DND-41 (cell line): ENCODE data around the gene SH3TC2.

Experiments
- ATAC-seq: fragments of 200-7000 bp; cut with Tn5 transposase; 3 replicates; pipeline ENCODE4 v1.9.1; 2021; ENCODE audit warnings: low read depth; ENCODE audit not compliant: insufficient read depth
- DNase-seq: peaks from one replicate; pipeline ENCODE4 v3.0.0-alpha.2; 2020
- H2AFZ ChIP-seq: 2 replicates; pipeline ENCODE4 v1.6.0; 2012; ENCODE audit warnings: low read depth, low read length
- H3K27ac ChIP-seq: 2 replicates; pipeline ENCODE4 v1.5.1; 2012; ENCODE audit warnings: low read length, inconsistent platforms
- H3K27me3 ChIP-seq: fragments of 200-600 bp; sonication (generic); 2 replicates; pipeline ENCODE4 v1.6.0; 2012; ENCODE audit warnings: low read length, mild to moderate bottlenecking, inconsistent platforms; ENCODE audit not compliant: insufficient read depth, poor library complexity
- H3K36me3 ChIP-seq: 2 replicates; pipeline ENCODE4 v1.5.1; 2012; ENCODE audit warnings: low read length, inconsistent platforms; ENCODE audit not compliant: insufficient read depth
- H3K4me1 ChIP-seq: 2 replicates; pipeline ENCODE4 v1.5.1; 2012; ENCODE audit warnings: mild to moderate bottlenecking, low read length; ENCODE audit not compliant: insufficient read depth
- H3K4me2 ChIP-seq: 2 replicates; pipeline ENCODE4 v1.6.0; 2012; ENCODE audit warnings: mild to moderate bottlenecking, moderate library complexity, low read length, inconsistent platforms; ENCODE audit not compliant: insufficient read depth
- H3K4me3 ChIP-seq, 2 experiments: fragments of 200-600 bp in 1 of 2; shearing (Covaris generic) in 1 of 2; 2 replicates each; pipeline ENCODE4 v1.5.1; 2012 to 2016; ENCODE audit warnings: inconsistent platforms in 2 of 2, low read length in 2 of 2, mild to moderate bottlenecking in 2 of 2, low read depth in 1 of 2, moderate library complexity in 1 of 2
- H3K79me2 ChIP-seq: 2 replicates; pipeline ENCODE4 v1.6.0; 2012; ENCODE audit warnings: low read length, inconsistent platforms; ENCODE audit not compliant: insufficient read depth
- H3K9ac ChIP-seq: 2 replicates; pipeline ENCODE4 v1.6.0; 2012; ENCODE audit warnings: low read depth, mild to moderate bottlenecking, inconsistent platforms, low read length, moderate library complexity
- H3K9me3 ChIP-seq: 2 replicates; pipeline ENCODE4 v1.5.1; 2012; ENCODE audit warnings: low read length, moderate library complexity, mild to moderate bottlenecking, inconsistent platforms; ENCODE audit not compliant: insufficient read depth, severe bottlenecking
- H4K20me1 ChIP-seq: 2 replicates; pipeline ENCODE4 v1.6.0; 2012; ENCODE audit warnings: low read length; ENCODE audit not compliant: insufficient read depth
- EZH2 ChIP-seq: IDR thresholded peaks from 3 replicates; pipeline ENCODE4 v1.6.1; 2012; ENCODE audit warnings: borderline replicate concordance, low read depth, mild to moderate bottlenecking, moderate library complexity, low read length, inconsistent platforms; ENCODE audit not compliant: severe bottlenecking
- TF ChIP-seq, protein P1 (sequence below): IDR thresholded peaks from 2 replicates; pipeline ENCODE4 v1.5.1; 2012; ENCODE audit warnings: borderline replicate concordance, low read length, moderate library complexity, mild to moderate bottlenecking; ENCODE audit not compliant: poor library complexity, severe bottlenecking; ENCODE audit errors: extremely low read depth

The SH3TC2 gene

DNA sequence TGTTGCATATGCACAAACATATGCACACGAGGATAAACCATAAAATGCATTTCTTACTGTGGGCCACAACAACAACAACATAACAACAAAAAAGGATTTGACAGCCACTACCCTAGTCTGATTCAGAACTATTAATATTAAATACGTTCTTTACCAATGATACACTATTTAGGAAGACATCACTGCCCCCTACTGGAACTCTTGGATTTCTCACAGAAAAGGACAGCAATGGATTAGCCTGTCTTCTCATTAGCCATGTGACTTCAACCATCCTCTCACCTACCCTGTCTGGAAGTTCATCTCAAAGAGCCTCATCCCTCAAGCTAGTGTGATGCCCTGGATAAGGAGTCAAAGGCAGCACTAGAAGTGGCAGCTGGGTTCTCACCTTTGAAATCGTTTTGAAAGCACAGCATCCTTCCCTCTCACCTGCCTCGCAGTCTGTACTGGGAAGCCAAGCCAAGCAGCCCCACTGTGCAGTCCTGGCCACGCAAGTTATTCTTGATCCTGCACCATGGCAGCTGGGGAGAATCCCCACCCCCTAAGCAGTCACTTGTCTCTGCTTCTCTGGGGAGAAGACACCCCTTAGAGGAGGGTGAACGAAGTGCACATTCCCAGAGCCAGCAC is 64.6 kb downstream of the SH3TC2 start:
- H3K27me3 ChIP-seq = no peaks in the 10 kb centered on the region
- no peak overlapping the region for H3K4me2 ChIP-seq
- H3K79me2 ChIP-seq = no peaks in the 10 kb centered on the region
- no peak overlapping the region for H2AFZ ChIP-seq
- no peak for TF ChIP-seq EZH2
- TF ChIP-seq, protein P1, sequence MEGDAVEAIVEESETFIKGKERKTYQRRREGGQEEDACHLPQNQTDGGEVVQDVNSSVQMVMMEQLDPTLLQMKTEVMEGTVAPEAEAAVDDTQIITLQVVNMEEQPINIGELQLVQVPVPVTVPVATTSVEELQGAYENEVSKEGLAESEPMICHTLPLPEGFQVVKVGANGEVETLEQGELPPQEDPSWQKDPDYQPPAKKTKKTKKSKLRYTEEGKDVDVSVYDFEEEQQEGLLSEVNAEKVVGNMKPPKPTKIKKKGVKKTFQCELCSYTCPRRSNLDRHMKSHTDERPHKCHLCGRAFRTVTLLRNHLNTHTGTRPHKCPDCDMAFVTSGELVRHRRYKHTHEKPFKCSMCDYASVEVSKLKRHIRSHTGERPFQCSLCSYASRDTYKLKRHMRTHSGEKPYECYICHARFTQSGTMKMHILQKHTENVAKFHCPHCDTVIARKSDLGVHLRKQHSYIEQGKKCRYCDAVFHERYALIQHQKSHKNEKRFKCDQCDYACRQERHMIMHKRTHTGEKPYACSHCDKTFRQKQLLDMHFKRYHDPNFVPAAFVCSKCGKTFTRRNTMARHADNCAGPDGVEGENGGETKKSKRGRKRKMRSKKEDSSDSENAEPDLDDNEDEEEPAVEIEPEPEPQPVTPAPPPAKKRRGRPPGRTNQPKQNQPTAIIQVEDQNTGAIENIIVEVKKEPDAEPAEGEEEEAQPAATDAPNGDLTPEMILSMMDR = peak; percentile 64
- no peaks in the 10 kb centered on the region for H3K36me3 ChIP-seq
- H4K20me1 ChIP-seq = no peaks in the 10 kb centered on the region
- no peak overlapping the region for H3K4me3 ChIP-seq
- H3K9me3 ChIP-seq = no peaks in the 10 kb centered on the region
- DNase-seq (no peak), ATAC-seq (peak; percentile 40; the same call in 1 of the 3 replicates)
- H3K27ac ChIP-seq = no peak overlapping the region
- H3K9ac ChIP-seq = no peak overlapping the region
- H3K4me1 ChIP-seq = no peaks in the 10 kb centered on the region

DNA sequence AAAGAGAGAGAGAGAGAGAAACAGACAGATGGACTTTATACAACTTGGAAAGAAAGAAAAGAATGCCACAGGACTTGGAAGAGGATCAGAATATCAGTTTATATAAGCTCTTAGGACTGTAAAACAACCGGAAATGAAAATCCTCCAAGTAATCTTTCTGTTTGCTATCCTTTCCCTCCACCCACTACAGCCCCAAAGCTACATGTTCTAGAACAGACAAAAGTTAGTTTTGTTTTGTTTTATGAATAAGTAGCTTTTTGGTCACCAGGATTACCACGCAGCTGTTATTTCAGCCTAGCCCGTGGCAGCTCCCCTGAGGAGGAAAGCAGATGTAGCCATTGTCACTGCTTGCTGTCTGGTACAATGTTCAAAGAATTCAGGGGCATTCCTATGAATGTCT is 66.6 kb downstream of the SH3TC2 start:
- no peak overlapping the region for H3K27ac ChIP-seq

DNA sequence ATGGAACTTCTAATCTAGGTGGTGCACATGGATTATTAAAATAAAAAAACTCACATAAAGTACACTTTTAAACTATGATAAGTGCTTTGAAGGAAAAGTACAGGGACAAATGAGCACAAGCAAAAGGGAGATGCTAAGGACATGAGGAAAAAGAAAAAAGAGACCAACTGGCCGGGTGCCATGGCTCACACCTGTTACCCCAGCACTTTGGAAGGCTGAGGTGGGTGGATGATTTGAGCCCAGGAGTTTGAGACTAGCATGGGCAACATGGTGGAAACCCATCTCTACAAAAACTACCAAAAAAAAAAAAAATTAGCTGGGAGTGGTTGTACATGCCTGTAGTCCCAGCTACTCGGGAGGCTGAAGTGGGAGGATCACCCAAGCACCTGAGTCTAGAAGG is 67.1 kb downstream of the SH3TC2 start:
- TF ChIP-seq, protein P1 = no peak
- TF ChIP-seq EZH2 = no peak
- ATAC-seq (no peak), DNase-seq (no peak)
- Histone ChIP-seq H3K79me2 (no peaks in the 10 kb centered on the region), H3K9ac (no peak overlapping the region), H3K9me3 (no peaks in the 10 kb centered on the region), H3K4me3 (no peak overlapping the region), H4K20me1 (no peaks in the 10 kb centered on the region), H3K27ac (no peak overlapping the region), H3K36me3 (no peaks in the 10 kb centered on the region), H3K4me1 (no peaks in the 10 kb centered on the region), H3K4me2 (no peak overlapping the region), H3K27me3 (no peaks in the 10 kb centered on the region), H2AFZ (no peak overlapping the region)

More for the DNA sequence above, 66.6 kb downstream of the SH3TC2 start:
- Histone ChIP-seq H4K20me1 (no peaks in the 10 kb centered on the region), H3K9me3 (no peaks in the 10 kb centered on the region), H3K4me2 (no peak overlapping the region), H3K4me3 (no peak overlapping the region), H3K9ac (no peak overlapping the region), H3K4me1 (no peaks in the 10 kb centered on the region), H3K79me2 (no peaks in the 10 kb centered on the region), H3K36me3 (no peaks in the 10 kb centered on the region), H3K27me3 (no peaks in the 10 kb centered on the region), H2AFZ (no peak overlapping the region)
- DNase-seq (no peak), ATAC-seq (no peak)
- TF ChIP-seq, protein P1 = no peak
- TF ChIP-seq EZH2 = no peak
